ENCODE measurements around the gene CDK7.

Gene CDK7

GRCh38 chr5:69299625-69300024 is 64.9 kb downstream of the CDK7 start:
- H3K4me3 ChIP-seq (ENCODE audit: low read depth, low read length), result no peak overlapping the region
- in situ Hi-C loops (cut with HindIII; ENCODE audit: low sequenced_read_pairs), result no loop called here
- DNase-seq (ENCODE audit: low read depth), result no peak
- no peak for TF ChIP-seq CTCF (IDR thresholded peaks at IDR 0.05; ENCODE audit: low read depth, low read length, missing control alignments)

GRCh38 chr5:69300537-69301203 is 66.0 kb downstream of the CDK7 start:
- no peak overlapping the region for H3K4me3 ChIP-seq (ENCODE audit: low read depth, low read length)
- no peak for DNase-seq (ENCODE audit: low read depth)
- no peak for TF ChIP-seq CTCF (IDR thresholded peaks at IDR 0.05; ENCODE audit: low read depth, low read length, missing control alignments)
- in situ Hi-C loops (cut with HindIII; ENCODE audit: low sequenced_read_pairs), result no loop called here

GRCh38 chr5:69305512-69305911 is 70.8 kb downstream of the CDK7 start:
- no peak overlapping the region for H3K4me3 ChIP-seq (ENCODE audit: low read depth, low read length)
- DNase-seq (ENCODE audit: low read depth), result no peak
- in situ Hi-C loops (cut with HindIII; ENCODE audit: low sequenced_read_pairs), result no loop called here
- no peak for TF ChIP-seq CTCF (IDR thresholded peaks at IDR 0.05; ENCODE audit: low read depth, low read length, missing control alignments)

- no peak for TF ChIP-seq CTCF (IDR thresholded peaks at IDR 0.05; ENCODE audit: low read depth, low read length, missing control alignments)
Observed at GRCh38 chr5:69308046-69308553, 73.4 kb downstream of the CDK7 start.

GRCh38 chr5:69309380-69309779 is 74.7 kb downstream of the CDK7 start:
- TF ChIP-seq CTCF (IDR thresholded peaks at IDR 0.05; ENCODE audit: low read depth, low read length, missing control alignments), result no peak
- H3K4me3 ChIP-seq (ENCODE audit: low read depth, low read length), result no peak overlapping the region
- no peak for DNase-seq (ENCODE audit: low read depth)
- in situ Hi-C loops (cut with HindIII; ENCODE audit: low sequenced_read_pairs), result no loop called here

More at GRCh38 chr5:69308046-69308553, 73.4 kb downstream of the CDK7 start:
- in situ Hi-C loops (cut with HindIII; ENCODE audit: low sequenced_read_pairs), result no loop called here
- no peak overlapping the region for H3K4me3 ChIP-seq (ENCODE audit: low read depth, low read length)
- peak; percentile 12 for DNase-seq (ENCODE audit: low read depth)

- DNase-seq (ENCODE audit: low read depth), result no peak
- TF ChIP-seq CTCF (IDR thresholded peaks at IDR 0.05; ENCODE audit: low read depth, low read length, missing control alignments), result no peak
- H3K4me3 ChIP-seq (ENCODE audit: low read depth, low read length), result no peak overlapping the region
- in situ Hi-C loops (cut with HindIII; ENCODE audit: low sequenced_read_pairs), result no loop called here
Observed at GRCh38 chr5:69312459-69313160, 77.9 kb downstream of the CDK7 start.

Data from astrocyte of the cerebellum (primary cell).